ENCODE measurements around the gene SRPK3. TPM values are rescaled to one million over a fixed set of nuclear protein-coding genes. Genes with fewer than 3 reads are reported as not detected.

Gene SRPK3
- polyA plus RNA-seq, 3 donors: 0.01 TPM; not detected in 2

GRCh38 chrX:153763298-153763932, 17.4 kb upstream of the SRPK3 start:
- Histone ChIP-seq H3K36me3 (replicated peaks in 1 of 2; ENCODE audit: control insufficient read depth in 1 of 2, insufficient read depth in 2 of 2, low read length in 2 of 2) (no peaks in the 10 kb centered on the region), H3K27me3 (ENCODE audit: control insufficient read depth in 2 of 2, insufficient read depth in 2 of 2, low read length in 2 of 2) (no peaks in the 10 kb centered on the region), H3K79me2 (ENCODE audit: insufficient read depth, low read length) (no peaks in the 10 kb centered on the region), H3K4me1 (ENCODE audit: control insufficient read depth in 1 of 2, insufficient read depth in 2 of 2, low read length in 2 of 2) (peaks cover 0 to 5% of the 10 kb centered on the region in 2 donors), H3K9me3 (replicated peaks in 1 of 2; ENCODE audit: control insufficient read depth in 1 of 2, insufficient read depth in 1 of 2, low read length in 2 of 2) (no peaks in the 10 kb centered on the region), H3K27ac (ENCODE audit: low read depth in 1 of 2, low read length in 2 of 2) (no peak overlapping the region), H2AFZ (ENCODE audit: insufficient read depth, low read depth, low read length, poor library complexity, severe bottlenecking) (no peak overlapping the region), H4K20me1 (ENCODE audit: insufficient read depth, low read length) (no peaks in the 10 kb centered on the region), H3K4me2 (replicated peaks; ENCODE audit: extremely low read depth, low read length, poor library complexity, severe bottlenecking) (no peak overlapping the region), H3K9ac (ENCODE audit: insufficient read depth, low read length, poor library complexity, severe bottlenecking) (no peak overlapping the region), H3K4me3 (replicated peaks in 1 of 3; ENCODE audit: low read depth in 2 of 3, low read length in 3 of 3) (no peak overlapping the region)
- Mint-ChIP-seq H3K4me3 (no peak overlapping the region), H3K27me3 (ENCODE audit: low read depth in 3 of 3) (peaks cover 0 to 20% (median 16%) of the 10 kb centered on the region in 3 donors), H3K36me3 (no peaks in the 10 kb centered on the region), H3K9me3 (peaks cover 0 to 3% (median 0%) of the 10 kb centered on the region in 7 donors), H3K27ac (no peak overlapping the region), H3K4me1 (peaks cover 18% of the 10 kb centered on the region)
- 96% methylated on average over 14 of the region's 18 CpGs for WGBS (ENCODE audit: insufficient coverage)
- intact Hi-C loops (cut with micrococcal nuclease): loop anchor here (5.0 to 10.0 kb wide), 3 partner anchors 161 to 191 kb away; partner anchors contain the start of gene ARHGAP4 (in 1 of the 2)
- TF ChIP-seq CTCF (IDR thresholded peaks at IDR 0.05): no peak
- DNase-seq: no peak

GRCh38 chrX:153763989-153764755, 16.7 kb upstream of the SRPK3 start, which contains the start of gene PLXNB3:
Gene PLXNB3, plus strand, starts transcription at chrX:153764249. Its CDS starts 1,287 bp downstream, at chrX:153765536.
- Histone ChIP-seq H3K4me2 (replicated peaks; ENCODE audit: extremely low read depth, low read length, poor library complexity, severe bottlenecking) (no peak within 1 kb of the TSS), H3K27ac (ENCODE audit: low read depth in 1 of 2, low read length in 2 of 2) (no peak within 1 kb of the TSS)
- H3K4me3 Mint-ChIP-seq: no peak within 1 kb of the TSS

More at GRCh38 chrX:153763989-153764755, 16.7 kb upstream of the SRPK3 start, which contains the start of gene PLXNB3:
- H3K4me1 Mint-ChIP-seq: peaks cover 14% of the 10 kb centered on the region
- no peak within 1 kb of the TSS for H3K27ac Mint-ChIP-seq
- Histone ChIP-seq H3K79me2 (ENCODE audit: insufficient read depth, low read length) (no peaks in the 10 kb centered on the region), H2AFZ (ENCODE audit: insufficient read depth, low read depth, low read length, poor library complexity, severe bottlenecking) (no peak within 1 kb of the TSS), H3K36me3 (replicated peaks in 1 of 2; ENCODE audit: control insufficient read depth in 1 of 2, insufficient read depth in 2 of 2, low read length in 2 of 2) (no peaks in the 10 kb centered on the region), H3K27me3 (ENCODE audit: control insufficient read depth in 2 of 2, insufficient read depth in 2 of 2, low read length in 2 of 2) (no peaks in the 10 kb centered on the region), H4K20me1 (ENCODE audit: insufficient read depth, low read length) (no peaks in the 10 kb centered on the region), H3K9ac (ENCODE audit: insufficient read depth, low read length, poor library complexity, severe bottlenecking) (no peak within 1 kb of the TSS), H3K9me3 (replicated peaks in 1 of 2; ENCODE audit: control insufficient read depth in 1 of 2, insufficient read depth in 1 of 2, low read length in 2 of 2) (no peaks in the 10 kb centered on the region), H3K4me3 (replicated peaks in 1 of 3; ENCODE audit: low read depth in 2 of 3, low read length in 3 of 3) (no peak within 1 kb of the TSS), H3K4me1 (ENCODE audit: control insufficient read depth in 1 of 2, insufficient read depth in 2 of 2, low read length in 2 of 2) (peaks cover 0 to 5% of the 10 kb centered on the region in 2 donors)
- peak; percentile 52 to 66 (median 59) for DNase-seq
- H3K27me3 Mint-ChIP-seq (ENCODE audit: low read depth in 3 of 3): peaks cover 1 to 23% (median 16%) of the 10 kb centered on the region in 3 donors
- intact Hi-C loops (cut with micrococcal nuclease): loop anchor here (5.0 to 10.0 kb wide), 3 partner anchors 161 to 191 kb away; partner anchors contain the start of gene ARHGAP4 (in 1 of the 2)
- 12% methylated on average over 10 of the region's 26 CpGs for WGBS (ENCODE audit: insufficient coverage)
- TF ChIP-seq CTCF (IDR thresholded peaks at IDR 0.05): peak; percentile 72
- H3K36me3 Mint-ChIP-seq: no peaks in the 10 kb centered on the region
- H3K9me3 Mint-ChIP-seq: peaks cover 0 to 3% (median 0%) of the 10 kb centered on the region in 7 donors

Data from CD14-positive monocyte (primary cell).